ENCODE data around the gene ITPK1.

Gene ITPK1

GRCh38 chr14:93128725-93129459, 13.2 kb upstream of the ITPK1 start:
- in situ Hi-C loops (cut with HindIII; ENCODE audit: low sequenced_read_pairs) = no loop called here
- no peak overlapping the region for H3K4me3 ChIP-seq (ENCODE audit: low read depth, low read length)
- DNase-seq (ENCODE audit: low read depth, low spot score) = no peak
- TF ChIP-seq, protein P1, sequence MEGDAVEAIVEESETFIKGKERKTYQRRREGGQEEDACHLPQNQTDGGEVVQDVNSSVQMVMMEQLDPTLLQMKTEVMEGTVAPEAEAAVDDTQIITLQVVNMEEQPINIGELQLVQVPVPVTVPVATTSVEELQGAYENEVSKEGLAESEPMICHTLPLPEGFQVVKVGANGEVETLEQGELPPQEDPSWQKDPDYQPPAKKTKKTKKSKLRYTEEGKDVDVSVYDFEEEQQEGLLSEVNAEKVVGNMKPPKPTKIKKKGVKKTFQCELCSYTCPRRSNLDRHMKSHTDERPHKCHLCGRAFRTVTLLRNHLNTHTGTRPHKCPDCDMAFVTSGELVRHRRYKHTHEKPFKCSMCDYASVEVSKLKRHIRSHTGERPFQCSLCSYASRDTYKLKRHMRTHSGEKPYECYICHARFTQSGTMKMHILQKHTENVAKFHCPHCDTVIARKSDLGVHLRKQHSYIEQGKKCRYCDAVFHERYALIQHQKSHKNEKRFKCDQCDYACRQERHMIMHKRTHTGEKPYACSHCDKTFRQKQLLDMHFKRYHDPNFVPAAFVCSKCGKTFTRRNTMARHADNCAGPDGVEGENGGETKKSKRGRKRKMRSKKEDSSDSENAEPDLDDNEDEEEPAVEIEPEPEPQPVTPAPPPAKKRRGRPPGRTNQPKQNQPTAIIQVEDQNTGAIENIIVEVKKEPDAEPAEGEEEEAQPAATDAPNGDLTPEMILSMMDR (IDR thresholded peaks at IDR 0.05; ENCODE audit: low read depth, low read length) = no peak

GRCh38 chr14:93126111-93126510, 10.4 kb upstream of the ITPK1 start:
- H3K4me3 ChIP-seq (ENCODE audit: low read depth, low read length) = no peak overlapping the region
- TF ChIP-seq, protein P1 (IDR thresholded peaks at IDR 0.05; ENCODE audit: low read depth, low read length) = no peak
- DNase-seq (ENCODE audit: low read depth, low spot score) = no peak
- in situ Hi-C loops (cut with HindIII; ENCODE audit: low sequenced_read_pairs) = no loop called here

- in situ Hi-C loops (cut with HindIII; ENCODE audit: low sequenced_read_pairs) = no loop called here
- H3K4me3 ChIP-seq (ENCODE audit: low read depth, low read length) = no peak overlapping the region
- no peak for DNase-seq (ENCODE audit: low read depth, low spot score)
- TF ChIP-seq, protein P1 (IDR thresholded peaks at IDR 0.05; ENCODE audit: low read depth, low read length) = no peak
Measured at GRCh38 chr14:93122826-93123225, 7.1 kb upstream of the ITPK1 start.

DNA sequence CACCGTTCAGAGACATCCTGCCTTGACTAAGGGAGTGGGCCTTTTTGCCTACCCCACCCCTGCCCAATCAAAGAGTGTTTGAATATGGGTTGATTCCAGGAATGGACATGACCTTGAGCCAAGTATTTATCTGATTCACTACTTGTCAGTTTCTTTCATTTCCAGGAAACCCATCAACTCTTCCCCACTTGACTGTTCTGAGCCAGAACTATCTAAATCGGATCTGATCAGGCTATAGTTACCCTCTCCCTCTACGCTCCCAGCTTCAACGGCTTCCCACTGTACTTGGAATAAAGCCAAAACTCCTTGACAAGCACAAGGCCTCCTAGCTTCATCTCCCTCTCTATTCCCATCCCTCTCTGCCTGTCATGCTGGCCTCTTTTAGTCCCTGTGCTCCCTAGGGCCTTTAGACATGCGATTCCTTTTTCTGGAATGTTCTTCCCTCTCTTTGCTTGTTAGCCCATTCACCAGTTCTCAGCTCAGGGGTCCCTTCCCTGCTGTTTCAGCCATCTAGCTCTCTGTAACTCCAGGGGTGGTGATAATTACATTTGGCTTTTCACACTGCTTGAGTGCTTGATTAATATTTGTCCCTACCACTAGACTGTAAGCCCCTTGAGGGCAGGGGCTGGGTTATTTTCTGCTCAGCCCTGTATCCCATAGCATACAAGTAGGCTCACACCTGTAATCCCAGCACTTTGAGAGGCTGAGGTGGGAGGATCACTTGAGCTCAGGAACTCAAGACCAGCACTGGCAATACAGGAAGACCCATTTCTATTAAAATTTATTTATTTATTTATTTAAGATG, 5.5 kb upstream of the ITPK1 start:
- DNase-seq (ENCODE audit: low read depth, low spot score) = no peak
- in situ Hi-C loops (cut with HindIII; ENCODE audit: low sequenced_read_pairs) = no loop called here
- no peak overlapping the region for H3K4me3 ChIP-seq (ENCODE audit: low read depth, low read length)
- TF ChIP-seq, protein P1 (IDR thresholded peaks at IDR 0.05; ENCODE audit: low read depth, low read length) = no peak

GRCh38 chr14:93120517-93120916, 4.8 kb upstream of the ITPK1 start:
- DNase-seq (ENCODE audit: low read depth, low spot score) = no peak
- in situ Hi-C loops (cut with HindIII; ENCODE audit: low sequenced_read_pairs) = no loop called here
- H3K4me3 ChIP-seq (ENCODE audit: low read depth, low read length) = no peak overlapping the region
- TF ChIP-seq, protein P1 (IDR thresholded peaks at IDR 0.05; ENCODE audit: low read depth, low read length) = no peak

- TF ChIP-seq, protein P1 (IDR thresholded peaks at IDR 0.05; ENCODE audit: low read depth, low read length) = no peak
- no peak for DNase-seq (ENCODE audit: low read depth, low spot score)
- peak overlapping the region; percentile 63 for H3K4me3 ChIP-seq (ENCODE audit: low read depth, low read length)
- in situ Hi-C loops (cut with HindIII; ENCODE audit: low sequenced_read_pairs) = no loop called here
Measured at GRCh38 chr14:93116676-93117200, 1.0 kb upstream of the ITPK1 start.
